Fibroblast of skin of back (primary cell): Measurements from ENCODE around the gene CTTNBP2NL.

ENCODE experiments used
- DNase-seq: peaks from one replicate; pipeline ENCODE4 v3.0.0-alpha.2; 2013

CTTNBP2NL gene

GRCh38 chr1:112508278-112509004, 112.4 kb downstream of the CTTNBP2NL start, which contains the start of gene WNT2B:
WNT2B (plus strand) TSS chr1:112508965; CDS start chr1:112509263, 298 bp downstream.
- DNase-seq: no peak

- DNase-seq: no peak
These were observed 113.1 kb downstream of the CTTNBP2NL start for GRCh38 chr1:112509005-112509659.

GRCh38 chr1:112509660-112510178, 113.7 kb downstream of the CTTNBP2NL start:
- DNase-seq: no peak

- DNase-seq: no peak
These were observed 114.3 kb downstream of the CTTNBP2NL start for GRCh38 chr1:112510340-112510739.
